K562 (cell line): ENCODE measurements around the gene HPSE2. TPM values are rescaled to one million over a fixed set of nuclear protein-coding genes. Genes with fewer than 3 reads are reported as not detected.

Source experiments
- ATAC-seq: fragments of 200-7000 bp; cut with Tn5 transposase; 3 replicates; pipeline ENCODE4 v1.9.1; 2020; ENCODE audit warnings: moderate library complexity
- BruUV-seq: library from RNA; stranded (reverse); fragments of 400-500 nt; replicated peaks from 2 replicates; lab custom pipeline; 2021; lab: Mats Ljungman, UMichigan
- CTCF ChIA-PET: fragments of 300-600 bp; formaldehyde crosslinking; extraction: SDS; loops from one replicate; lab custom pipeline; 2021; ENCODE audit warnings: low intra/inter-chr PET ratio; lab: Yijun Ruan, JAX
- POLR2A ChIA-PET: fragments of 300-600, 350-650 bp; sonication (Branson Sonifier 250); formaldehyde crosslinking; extraction: SDS; loops from one replicate; lab custom pipeline; 2021; ENCODE audit warnings: antibody characterized with exemption, inconsistent platforms; lab: Yijun Ruan, JAX
- DNase-seq, 4 experiments: peaks; one replicate each; pipeline versions ENCODE4 v3.0.0 to v3.0.0-alpha.2; 2011 to 2018; ENCODE audit warnings: low spot score in 3 of 4, mixed read lengths in 3 of 4; ENCODE audit errors: extremely low read depth in 1 of 4
- FAIRE-seq: peaks from 2 replicates; lab custom pipeline; 2011; peaks lifted over from hg19 to GRCh38; lab: Jason Lieb, UNC
- H2AFZ ChIP-seq: 2 replicates; pipeline ENCODE4 v1.6.0; 2011; ENCODE audit warnings: low read depth, low read length, control low read depth, inconsistent platforms
- H3K27ac ChIP-seq: fragments of 200-600 bp; 3 replicates; pipeline ENCODE4 v1.8.0; 2011; ENCODE audit warnings: low read depth, mild to moderate bottlenecking, control low read depth, inconsistent platforms, low read length, moderate library complexity, mixed read lengths; ENCODE audit errors: extremely low read depth
- H3K27me3 ChIP-seq, 2 experiments: fragments of 300-600 bp in 1 of 2; 2 replicates in 1 of 2; 3 replicates in 1 of 2; pipeline versions ENCODE4 v1.6.0 to v1.8.0; 2011; ENCODE audit warnings: inconsistent platforms in 2 of 2, low read length in 2 of 2, mild to moderate bottlenecking in 1 of 2, mixed read lengths in 1 of 2, moderate library complexity in 1 of 2; ENCODE audit not compliant: control insufficient read depth in 2 of 2, insufficient read depth in 2 of 2
- H3K36me3 ChIP-seq: fragments of 300-600 bp; 3 replicates; pipeline ENCODE4 v1.8.0; 2011; ENCODE audit warnings: mild to moderate bottlenecking, low read length, inconsistent platforms; ENCODE audit not compliant: control insufficient read depth, insufficient read depth
- H3K4me1 ChIP-seq, 2 experiments: fragments of 200-600 bp in 1 of 2; replicated peaks in 1 of 2; 2 replicates in 1 of 2; 3 replicates in 1 of 2; pipeline versions ENCODE4 v1.5.1 to v1.8.0; 2011; ENCODE audit warnings: inconsistent platforms in 2 of 2, low read length in 2 of 2, mild to moderate bottlenecking in 1 of 2, mixed read lengths in 1 of 2, moderate library complexity in 1 of 2; ENCODE audit not compliant: control insufficient read depth in 2 of 2, insufficient read depth in 2 of 2
- H3K4me2 ChIP-seq: 2 replicates; pipeline ENCODE4 v1.6.1; 2011; ENCODE audit warnings: low read length, control low read depth, inconsistent platforms, mixed read lengths; ENCODE audit not compliant: insufficient read depth
- H3K4me3 ChIP-seq: fragments of 200-600 bp; sonication (generic), shearing (Covaris generic); 2 replicates; pipeline ENCODE4 v1.5.1; 2016; ENCODE audit warnings: control low read depth, inconsistent platforms
- H3K79me2 ChIP-seq: fragments of 200-600 bp; 3 replicates; pipeline ENCODE4 v1.8.0; 2011; ENCODE audit warnings: low read length, inconsistent platforms; ENCODE audit not compliant: control insufficient read depth, insufficient read depth
- H3K9ac ChIP-seq, 2 experiments: 2 replicates each; pipeline versions ENCODE4 v1.6.0 to v1.6.1; 2011; ENCODE audit warnings: low read depth in 2 of 2, low read length in 2 of 2, control low read depth in 1 of 2, inconsistent platforms in 1 of 2, mild to moderate bottlenecking in 1 of 2, mixed read lengths in 1 of 2; ENCODE audit not compliant: insufficient read depth in 1 of 2
- H3K9me1 ChIP-seq: one replicate; pipeline ENCODE4 v1.6.0; 2011; ENCODE audit warnings: inconsistent platforms, mild to moderate bottlenecking, low read length, moderate library complexity; ENCODE audit not compliant: control insufficient read depth, insufficient read depth
- H3K9me3 ChIP-seq: replicated peaks from 2 replicates; pipeline ENCODE4 v1.5.1; 2011; ENCODE audit warnings: low read depth, low read length, inconsistent platforms; ENCODE audit not compliant: control insufficient read depth, insufficient read depth
- H4K20me1 ChIP-seq: replicated peaks from 2 replicates; pipeline ENCODE4 v1.6.1; 2011; ENCODE audit warnings: low read length, inconsistent platforms, mixed read lengths; ENCODE audit not compliant: control insufficient read depth, insufficient read depth
- FOXP1 ChIP-seq: sonication (generic); formaldehyde crosslinking; IDR thresholded peaks from 2 replicates; pipeline ENCODE4 v1.8.0; 2022; ENCODE audit warnings: mild to moderate bottlenecking, missing genetic modification reagents
- HMGXB4 ChIP-seq: sonication (generic); formaldehyde crosslinking; IDR thresholded peaks from 2 replicates; pipeline ENCODE4 v1.8.1; 2023; ENCODE audit warnings: mild to moderate bottlenecking, missing genetic modification reagents
- KAT8 ChIP-seq: fragments of 450-650 bp; IDR thresholded peaks from 2 replicates; pipeline ENCODE4 v1.6.1; 2016; ENCODE audit warnings: low read depth, mild to moderate bottlenecking
- PHF20 ChIP-seq: fragments of 450-650 bp; IDR thresholded peaks from 2 replicates; pipeline ENCODE4 v1.6.1; 2018; ENCODE audit not compliant: partially characterized antibody
- PHF21A ChIP-seq: fragments of 450-650 bp; IDR thresholded peaks from 2 replicates; pipeline ENCODE4 v1.6.1; 2017; ENCODE audit warnings: low read depth, borderline replicate concordance
- PRMT5 ChIP-seq: sonication (generic); formaldehyde crosslinking; IDR thresholded peaks from 2 replicates; pipeline ENCODE4 v1.5.0; 2020; ENCODE audit warnings: missing genetic modification reagents
- PURB ChIP-seq: sonication (generic); formaldehyde crosslinking; IDR thresholded peaks from 2 replicates; pipeline ENCODE4 v1.9.0; 2021; ENCODE audit warnings: low read depth, mild to moderate bottlenecking, missing genetic modification reagents
- SRSF9 ChIP-seq: fragments of 200-400 bp; formaldehyde crosslinking; IDR thresholded peaks from 2 replicates; pipeline ENCODE4 v1.6.1; 2017; ENCODE audit warnings: low read depth, low read length, borderline replicate concordance
- TCF7L2 ChIP-seq: fragments of 150-350 bp; IDR thresholded peaks from 2 replicates; pipeline ENCODE4 v1.6.1; 2016; ENCODE audit warnings: low read depth, mild to moderate bottlenecking, low read length, moderate library complexity
- TOE1 ChIP-seq, 2 experiments: fragments of 450-650 bp in 1 of 2; sonication (generic) in 1 of 2; formaldehyde crosslinking in 1 of 2; IDR thresholded peaks; 2 replicates each; pipeline versions ENCODE4 v1.7.1 to v1.8.0; 2016 to 2022; ENCODE audit warnings: borderline replicate concordance in 2 of 2, mild to moderate bottlenecking in 2 of 2, antibody characterized with exemption in 1 of 2, inconsistent platforms in 1 of 2, low read depth in 1 of 2, missing genetic modification reagents in 1 of 2, moderate library complexity in 1 of 2
- UBTF ChIP-seq, 2 experiments: IDR thresholded peaks; 2 replicates each; pipeline ENCODE4 v1.6.1; 2012; ENCODE audit warnings: improper control_type of control experiment in 2 of 2, low read depth in 2 of 2, low read length in 2 of 2, borderline replicate concordance in 1 of 2
- ZNF518B ChIP-seq: fragments of 250-450 bp; sonication (Bioruptor Pico); IDR thresholded peaks from 2 replicates; pipeline ENCODE4 v1.5.0; 2021; ENCODE audit warnings: mild to moderate bottlenecking, moderate library complexity
- in situ Hi-C: fragments of 300-500 bp; cut with MboI; formaldehyde crosslinking; loops from 4 replicates; pipeline ENCODE4 v1.15.0; 2018; ENCODE audit warnings: inconsistent platforms, mixed read lengths
- intact Hi-C: fragments of 100-400 bp; cut with micrococcal nuclease; formaldehyde crosslinking; loops from 2 replicates; pipeline ENCODE4 v1.14.2; 2022
- polyA plus RNA-seq, 8 experiments: library from polyadenylated mRNA; depleted of rRNA in 4 of 8; stranded (reverse) in 5 of 8; unstranded in 3 of 8; fragments of >200 nt; fragmentation: Nextera tagmentation in 2 of 8; fragmentation: Illumina TruSeq in 1 of 8; extraction: Ambion mirVana in 2 of 8; extraction: Trizol in 1 of 8; gene quantifications; 2 replicates each; pipeline versions ENCODE4 v1.2.1 to v1.2.3, GENCODE V29; 2011 to 2014; ENCODE audit warnings: inconsistent platforms in 1 of 8, missing spikeins in 1 of 8
- total RNA-seq, 7 experiments: library from RNA; depleted of rRNA in 6 of 7; stranded (reverse); fragments of >200 nt in 6 of 7; fragmentation: Illumina TruSeq in 2 of 7; extraction: Trizol in 2 of 7; gene quantifications; 2 replicates each; pipeline versions ENCODE4 v1.2.1 to v1.2.3, GENCODE V29; 2011 to 2021; ENCODE audit warnings: low replicate concordance in 1 of 7

HPSE2 gene
- total and polyA plus RNA-seq, 9 of the 15 experiments (the other 6 are each of a cell fraction or from before 2014, with no cell fraction given): 0.03 to 0.10 (median 0.04) TPM; not detected in 2

GRCh38 chr10:98997596-98997995 lies 238.1 kb downstream of the HPSE2 start (continued):
- TF ChIP-seq HMGXB4 (CRISPR knock-in tag): no peak

- BruUV-seq: no TSS peak
- no peaks in the 10 kb centered on the region for H3K27me3 ChIP-seq
- H3K9me1 ChIP-seq: no peaks in the 10 kb centered on the region
- CTCF ChIA-PET: no interaction called here
- in situ Hi-C loops: no loop called here
- H3K9ac ChIP-seq: no peak overlapping the region
- TF ChIP-seq SRSF9 (no peak), KAT8 (no peak), PHF21A (no peak), ZNF518B (CRISPR knock-in tag) (no peak), PHF20 (no peak), TCF7L2 (no peak), UBTF (IDR thresholded peaks at IDR 0.05; ENCODE audit: borderline replicate concordance in 1 of 2, low read depth in 2 of 2, low read length in 2 of 2) (no peak), PRMT5 (no peak), PURB (CRISPR knock-in tag) (no peak), TOE1 (IDR thresholded peaks at IDR 0.05; ENCODE audit: borderline replicate concordance) (no peak), TOE1 (CRISPR knock-in tag; IDR thresholded peaks at IDR 0.05; ENCODE audit: borderline replicate concordance, low read depth) (no peak), FOXP1 (CRISPR knock-in tag) (no peak)
- TF ChIP-seq, all 486 proteins: peak for 0
- ATAC-seq: no peak
- no peaks in the 10 kb centered on the region for H3K36me3 ChIP-seq
- no peak overlapping the region for H3K4me2 ChIP-seq
- POLR2A ChIA-PET: no interaction called here
- no peaks in the 10 kb centered on the region for H4K20me1 ChIP-seq
- no peak overlapping the region for H2AFZ ChIP-seq
- no peak for FAIRE-seq
- H3K27ac ChIP-seq: no peak overlapping the region
- intact Hi-C loops: no loop called here
- H3K4me1 ChIP-seq: no peaks in the 10 kb centered on the region
- H3K9me3 ChIP-seq: no peaks in the 10 kb centered on the region
- no peak for DNase-seq
- no peak overlapping the region for H3K4me3 ChIP-seq
- H3K79me2 ChIP-seq: no peaks in the 10 kb centered on the region
Observed at GRCh38 chr10:98994030-98994429, 241.6 kb downstream of the HPSE2 start.
